ENCODE results near the gene TMEM178B.

The TMEM178B gene

DNA sequence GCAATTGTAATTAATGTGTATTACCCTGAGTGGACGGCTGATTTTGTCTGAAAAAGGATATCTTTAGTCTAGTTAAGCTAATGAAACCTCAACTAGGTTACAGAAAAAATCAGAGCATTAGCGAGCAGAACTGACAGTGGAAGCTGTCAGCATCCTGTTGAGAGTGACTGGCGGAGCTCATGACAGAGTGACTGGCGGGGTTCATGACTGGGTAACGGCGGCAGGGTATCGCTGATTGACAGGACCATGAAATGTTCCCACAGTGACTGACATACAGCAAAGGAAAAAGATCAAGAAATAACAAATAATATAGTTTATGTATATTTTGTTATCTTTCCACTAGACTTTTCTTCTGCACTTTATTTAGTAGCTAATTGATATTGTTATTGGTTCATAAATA lies 274.9 kb downstream of the TMEM178B start:
- in situ Hi-C loops (cut with MboI; ENCODE audit: low sequenced_read_pairs): no loop called here

DNA sequence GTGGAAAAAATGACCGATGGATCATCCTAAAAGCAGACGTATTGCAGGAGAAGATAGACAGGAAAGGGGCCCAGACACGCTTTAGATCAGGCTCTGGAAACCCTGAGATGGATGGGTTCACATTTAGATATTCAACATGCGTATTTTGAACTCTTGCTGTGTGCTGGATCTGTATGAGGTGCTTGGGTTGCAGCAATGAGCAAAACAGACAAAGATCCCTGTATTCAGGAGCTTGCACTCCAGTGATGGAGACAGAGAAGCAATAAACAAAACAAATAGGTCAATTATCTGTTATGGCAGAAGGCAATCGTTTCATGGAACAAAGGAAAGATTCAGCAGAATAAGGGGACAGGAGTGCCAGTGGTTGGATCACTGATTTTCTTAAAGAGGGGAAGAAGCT lies 275.5 kb downstream of the TMEM178B start:
- in situ Hi-C loops (cut with MboI; ENCODE audit: low sequenced_read_pairs): no loop called here

DNA sequence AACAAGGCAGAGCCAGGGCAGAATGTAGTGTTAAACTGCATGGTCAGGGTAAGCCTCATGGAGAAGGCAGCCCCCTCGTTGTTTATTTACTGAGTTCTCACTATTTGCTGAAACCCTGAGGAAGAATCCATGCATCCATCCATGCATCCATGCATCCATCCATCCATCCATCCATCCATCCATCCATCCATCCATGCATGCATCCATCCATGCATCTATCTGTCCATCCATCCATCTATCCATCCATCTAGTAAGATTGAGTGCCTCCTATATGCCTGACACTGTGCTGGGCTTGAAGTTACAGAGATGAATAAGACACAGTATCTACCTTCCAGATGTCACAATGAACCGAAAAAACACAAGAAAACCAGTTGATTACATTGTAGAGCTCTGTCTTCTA lies 275.9 kb downstream of the TMEM178B start:
- in situ Hi-C loops (cut with MboI; ENCODE audit: low sequenced_read_pairs): no loop called here

DNA sequence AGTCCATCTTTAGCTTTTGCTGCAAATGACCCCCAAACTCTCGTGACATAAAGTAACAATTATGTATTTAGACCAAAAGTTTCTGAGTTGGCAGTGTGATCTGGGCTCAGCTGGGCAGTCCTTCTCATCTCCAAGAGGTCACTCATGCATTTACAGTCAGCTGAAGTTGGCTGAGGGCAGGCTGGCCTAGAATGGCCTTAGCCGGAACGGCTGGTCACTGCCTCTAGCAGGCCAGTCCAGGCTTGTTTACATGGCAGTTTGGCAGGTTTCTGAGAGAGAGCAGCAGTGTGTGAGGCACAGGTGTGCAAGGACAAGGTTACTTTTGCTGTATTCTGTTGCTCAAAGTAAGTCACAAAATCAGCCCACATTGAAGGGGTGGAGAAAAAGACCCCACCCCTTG lies 277.3 kb downstream of the TMEM178B start:
- in situ Hi-C loops (cut with MboI; ENCODE audit: low sequenced_read_pairs): no loop called here

DNA sequence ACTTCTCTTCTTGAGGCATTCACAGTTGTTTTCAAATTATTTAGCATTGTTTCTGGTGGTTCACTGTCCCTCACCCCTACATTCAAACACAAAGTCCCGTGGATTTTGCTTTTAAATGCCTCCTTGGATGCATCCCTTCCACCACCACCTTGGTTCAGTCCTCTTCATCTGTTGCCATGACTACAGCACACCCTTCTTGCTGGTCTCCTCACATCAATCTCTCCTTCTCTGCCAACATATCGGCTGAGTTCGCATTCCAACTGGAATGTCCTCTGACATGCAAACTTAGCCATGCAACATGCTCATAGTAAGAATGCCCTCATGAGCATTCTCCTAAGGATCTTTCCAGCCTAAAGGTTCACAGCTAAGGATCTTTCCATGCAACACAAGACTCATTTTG lies 279.1 kb downstream of the TMEM178B start:
- in situ Hi-C loops (cut with MboI; ENCODE audit: low sequenced_read_pairs): no loop called here

DNA sequence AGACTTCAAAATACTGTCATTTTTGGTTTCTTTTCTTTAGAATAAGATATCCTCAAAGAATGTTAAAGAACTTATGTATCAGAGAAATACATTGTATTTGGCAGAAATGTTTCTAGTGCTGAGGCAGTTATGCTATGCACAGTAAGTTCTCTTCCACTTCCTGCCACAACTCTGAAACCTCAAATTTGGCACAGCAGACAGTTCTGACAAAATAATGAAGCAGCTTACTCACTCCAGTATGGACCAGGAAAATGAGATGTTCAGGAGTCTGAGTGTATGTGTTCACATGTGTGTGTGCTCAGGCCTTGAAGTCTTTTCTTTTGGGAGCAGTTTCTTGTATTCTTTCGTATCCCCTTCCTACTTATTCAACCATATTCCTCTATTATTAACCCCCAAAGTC lies 280.4 kb downstream of the TMEM178B start:
- in situ Hi-C loops (cut with MboI; ENCODE audit: low sequenced_read_pairs): no loop called here

DNA sequence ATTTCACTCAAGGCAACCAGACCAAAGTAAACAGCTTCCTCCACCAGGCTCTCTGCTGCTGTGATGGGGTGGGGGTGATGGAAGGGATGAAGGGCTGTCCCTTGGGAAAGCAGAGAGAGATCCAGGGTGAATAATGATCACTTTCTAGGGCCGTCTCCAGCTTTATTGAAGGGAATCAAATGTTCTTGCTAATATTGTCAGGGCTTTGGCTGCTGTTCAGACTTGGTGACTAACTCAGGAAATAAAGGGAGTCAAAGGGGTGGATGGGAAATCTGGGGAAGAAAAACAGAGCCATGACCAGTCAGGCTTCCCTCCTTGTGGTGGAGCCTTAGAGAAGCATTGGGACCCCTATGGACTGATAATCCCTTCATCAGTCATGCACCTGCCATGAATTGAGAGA lies 281.2 kb downstream of the TMEM178B start:
- in situ Hi-C loops (cut with MboI; ENCODE audit: low sequenced_read_pairs): no loop called here

DNA sequence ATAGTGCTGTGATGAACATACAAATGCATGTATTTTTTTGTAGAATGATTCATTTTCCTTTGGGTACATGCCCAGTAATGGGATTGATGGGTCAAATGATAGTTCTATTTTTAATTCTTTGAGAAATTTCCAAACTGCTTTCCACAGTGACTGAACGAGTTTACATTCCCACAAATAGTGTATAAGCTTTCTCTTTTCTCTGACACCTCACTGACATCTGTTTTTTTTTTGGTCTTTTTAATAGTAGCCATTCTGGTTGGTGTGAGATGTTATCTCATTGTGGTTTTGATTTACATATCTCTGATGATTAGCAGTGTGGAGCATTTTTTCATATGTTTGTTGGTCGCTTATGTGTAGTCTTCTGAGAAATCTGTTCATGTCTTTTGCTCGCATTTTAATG lies 282.3 kb downstream of the TMEM178B start:
- in situ Hi-C loops (cut with MboI; ENCODE audit: low sequenced_read_pairs): no loop called here

DNA sequence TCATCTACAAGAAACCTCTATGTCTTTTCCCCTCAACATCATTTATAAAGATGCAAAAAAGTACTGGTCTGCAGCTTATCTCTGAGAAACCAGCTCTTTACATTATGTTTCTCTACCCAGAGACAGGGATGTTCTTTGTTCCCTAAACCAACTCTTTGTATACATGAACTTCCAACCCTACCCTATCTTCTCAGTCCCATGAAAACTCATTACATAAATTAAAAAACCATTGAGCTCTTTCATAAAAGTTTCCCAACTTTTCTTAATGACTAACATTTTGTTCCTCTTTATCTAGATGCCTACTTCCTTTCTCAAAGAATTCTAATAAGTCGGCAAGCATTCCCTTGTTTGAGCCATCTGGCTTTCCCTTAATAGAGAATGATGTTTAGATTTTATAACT lies 284.5 kb downstream of the TMEM178B start:
- in situ Hi-C loops (cut with MboI; ENCODE audit: low sequenced_read_pairs): no loop called here

DNA sequence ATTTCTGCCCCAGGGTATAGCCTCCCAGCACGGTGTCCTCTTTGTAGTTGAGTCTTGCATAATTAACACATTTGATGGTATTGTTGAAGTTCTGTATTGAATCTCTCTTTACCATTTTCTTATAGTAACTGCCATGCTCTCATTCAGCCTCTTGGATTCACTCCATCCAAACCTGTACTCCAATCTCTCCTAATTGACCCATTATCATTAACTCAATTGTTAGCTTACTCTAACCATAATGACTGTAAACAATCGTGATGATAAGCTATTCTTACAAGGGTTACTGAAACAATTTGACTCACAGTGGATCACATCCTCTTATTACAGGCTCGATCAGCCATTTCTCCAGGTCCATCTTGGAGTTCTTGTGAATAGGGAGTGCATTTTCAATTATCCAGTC lies 285.4 kb downstream of the TMEM178B start:
- in situ Hi-C loops (cut with MboI; ENCODE audit: low sequenced_read_pairs): no loop called here

DNA sequence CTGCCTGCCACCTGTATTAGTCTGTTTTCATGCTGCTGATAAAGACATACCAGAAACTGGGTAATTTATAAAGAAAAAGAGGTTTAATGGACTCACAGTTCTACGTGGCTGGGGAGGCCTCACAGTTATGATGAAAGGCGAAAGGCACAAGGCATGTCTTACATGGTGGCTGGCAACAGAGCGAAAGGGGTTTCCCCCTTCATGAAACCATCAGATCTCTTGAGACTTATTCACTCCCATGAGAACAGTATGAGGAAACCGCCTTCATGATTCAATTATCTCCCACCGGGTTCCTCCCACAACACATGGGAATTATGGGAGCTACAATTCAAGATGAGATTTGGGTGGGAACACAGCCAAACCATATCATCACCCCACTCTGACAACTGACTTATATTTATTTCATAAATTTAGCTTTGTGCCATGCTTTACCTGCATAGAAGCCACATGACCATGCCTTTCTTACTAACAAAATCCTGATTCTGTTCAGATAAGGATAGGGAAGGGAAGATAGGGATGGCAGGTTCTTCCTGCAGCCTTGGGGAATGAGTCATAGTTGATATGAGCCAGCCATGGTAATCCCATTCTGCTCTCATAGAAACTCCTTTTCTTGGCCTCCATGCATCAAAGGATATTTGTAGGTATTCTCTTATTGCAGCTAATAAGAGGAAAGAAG lies 286.0 kb downstream of the TMEM178B start:
- in situ Hi-C loops (cut with MboI; ENCODE audit: low sequenced_read_pairs): no loop called here

DNA sequence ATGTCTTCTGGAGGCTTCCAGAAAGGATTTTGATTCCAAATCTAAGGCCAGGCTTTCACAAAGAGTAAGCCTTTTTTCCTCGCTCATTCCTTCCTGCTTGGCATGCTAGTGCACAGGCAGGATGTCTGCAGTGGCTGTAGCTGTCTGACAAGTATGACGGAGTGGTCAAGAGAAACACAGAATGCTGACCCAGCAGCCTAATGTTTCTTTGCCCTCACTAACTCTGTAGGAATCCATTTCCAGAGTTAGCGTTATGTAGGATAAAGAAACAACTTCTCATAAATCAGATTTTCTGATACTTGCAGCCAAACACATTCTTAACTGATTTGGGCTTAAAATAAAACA lies 286.5 kb downstream of the TMEM178B start:
- in situ Hi-C loops (cut with MboI; ENCODE audit: low sequenced_read_pairs): no loop called here

DNA sequence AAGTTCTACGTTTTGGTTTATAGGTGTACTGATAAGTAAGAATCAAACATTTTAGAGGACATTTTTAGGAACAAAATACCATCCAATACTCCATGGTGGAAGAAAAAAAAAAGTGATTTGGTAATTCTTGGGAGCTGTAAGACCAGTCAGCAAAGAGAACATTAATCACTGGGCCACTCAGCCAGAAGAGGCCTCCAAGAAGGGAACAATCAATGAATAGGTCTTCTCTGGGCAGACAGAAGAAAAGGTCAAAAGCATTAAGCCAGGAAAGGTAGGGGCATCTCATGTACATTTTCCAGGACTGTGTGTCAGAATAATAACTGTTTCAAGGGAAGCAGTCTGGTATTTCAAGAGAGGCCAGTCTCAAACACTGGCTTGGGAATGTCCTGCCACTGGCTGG lies 286.9 kb downstream of the TMEM178B start:
- in situ Hi-C loops (cut with MboI; ENCODE audit: low sequenced_read_pairs): no loop called here

DNA sequence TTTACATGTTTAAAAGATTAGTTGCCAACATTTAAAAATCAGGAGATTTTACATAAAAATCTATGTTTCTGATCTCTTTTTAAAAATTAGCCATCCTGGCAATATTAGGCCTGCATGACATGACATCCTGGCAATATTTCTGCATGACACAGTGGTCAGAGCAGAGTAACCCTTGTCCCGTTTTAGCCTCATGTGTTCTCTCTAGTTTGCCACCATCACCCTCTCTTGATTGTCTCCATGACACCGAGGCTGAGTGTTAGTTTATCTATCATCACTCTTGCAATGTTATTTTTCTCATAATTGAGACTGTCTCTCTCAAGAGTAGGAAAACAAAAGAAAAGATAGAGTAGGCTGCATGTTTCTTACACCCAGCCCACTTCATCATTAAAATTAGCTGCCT lies 287.6 kb downstream of the TMEM178B start:
- in situ Hi-C loops (cut with MboI; ENCODE audit: low sequenced_read_pairs): no loop called here

DNA sequence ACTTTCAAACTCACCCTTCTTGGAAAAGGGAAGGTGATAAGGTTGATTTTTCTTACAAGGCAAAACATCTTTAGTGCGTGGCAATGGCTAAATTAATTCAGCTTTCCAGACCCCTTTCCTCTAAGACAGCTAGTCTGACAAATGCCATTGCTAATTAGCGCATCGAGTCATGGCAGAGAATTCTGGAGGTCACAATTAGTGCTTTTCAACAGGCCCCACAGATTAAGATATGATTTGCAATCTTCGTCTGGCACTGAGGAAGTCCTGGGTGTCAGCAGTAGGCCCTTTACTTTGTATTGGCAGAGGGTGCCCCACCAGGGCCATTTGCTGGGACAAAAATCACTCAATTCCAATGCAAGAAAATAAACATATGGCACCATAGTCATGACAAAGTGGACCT lies 288.1 kb downstream of the TMEM178B start:
- in situ Hi-C loops (cut with MboI; ENCODE audit: low sequenced_read_pairs): no loop called here

DNA sequence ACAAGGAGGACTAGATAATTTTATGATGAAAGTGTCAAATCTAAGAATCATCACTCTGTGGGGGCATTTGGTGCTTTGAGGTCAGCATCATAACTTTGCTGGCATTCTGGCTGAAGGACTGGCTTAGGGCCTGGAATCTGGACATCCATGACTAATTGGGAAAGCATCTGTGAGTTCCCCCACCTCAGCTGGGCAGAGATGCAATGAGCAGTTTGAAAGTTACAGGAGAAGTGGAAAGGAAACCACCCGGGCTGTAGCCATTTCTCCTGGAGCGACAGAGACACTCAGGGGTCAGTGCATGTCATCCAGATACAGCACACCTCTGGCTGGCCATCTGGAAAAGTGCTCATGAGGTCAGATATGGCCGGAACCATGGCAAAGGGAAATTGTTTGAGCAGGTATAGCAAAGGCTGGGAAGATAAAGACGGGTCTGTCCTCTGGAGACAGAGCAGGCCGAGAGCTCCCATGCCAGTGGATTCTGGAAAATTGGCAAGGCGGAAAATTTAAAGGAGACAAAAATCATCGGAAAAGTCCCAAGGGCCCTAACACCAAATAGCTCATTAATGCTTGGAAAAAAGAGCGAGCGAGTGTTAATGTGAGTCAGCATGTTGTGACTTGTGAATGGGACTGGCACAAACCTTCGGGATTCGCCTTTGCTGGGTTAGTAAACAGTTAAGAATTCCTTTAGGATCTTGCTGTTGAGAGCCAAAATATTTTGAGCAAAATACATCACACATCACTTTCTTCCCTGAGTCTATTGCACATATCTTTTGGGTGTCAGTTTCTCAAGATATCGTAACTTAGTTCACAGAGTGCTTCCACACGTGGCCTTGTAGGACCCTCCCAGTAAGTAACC lies 288.9 kb downstream of the TMEM178B start:
- in situ Hi-C loops (cut with MboI; ENCODE audit: low sequenced_read_pairs): no loop called here

DNA sequence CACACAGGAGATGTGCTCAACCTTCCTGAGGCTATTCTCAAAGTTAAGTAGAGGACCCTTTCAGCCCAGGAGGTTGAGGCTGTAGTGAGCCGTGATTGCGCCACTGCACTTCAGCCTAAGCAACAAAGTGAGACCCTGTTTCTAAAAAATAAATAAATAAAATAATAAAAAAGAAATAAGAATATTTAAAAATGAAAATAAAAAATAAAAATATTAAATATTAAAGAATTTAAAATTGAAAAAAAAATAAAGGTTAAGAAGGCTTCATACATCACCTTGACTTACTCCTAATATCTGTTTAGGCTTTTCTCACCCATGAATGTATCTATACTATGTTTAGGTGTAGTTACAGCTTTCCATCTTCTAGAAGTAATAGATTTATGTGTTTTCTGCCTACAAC lies 289.9 kb downstream of the TMEM178B start:
- in situ Hi-C loops (cut with MboI; ENCODE audit: low sequenced_read_pairs): no loop called here

DNA sequence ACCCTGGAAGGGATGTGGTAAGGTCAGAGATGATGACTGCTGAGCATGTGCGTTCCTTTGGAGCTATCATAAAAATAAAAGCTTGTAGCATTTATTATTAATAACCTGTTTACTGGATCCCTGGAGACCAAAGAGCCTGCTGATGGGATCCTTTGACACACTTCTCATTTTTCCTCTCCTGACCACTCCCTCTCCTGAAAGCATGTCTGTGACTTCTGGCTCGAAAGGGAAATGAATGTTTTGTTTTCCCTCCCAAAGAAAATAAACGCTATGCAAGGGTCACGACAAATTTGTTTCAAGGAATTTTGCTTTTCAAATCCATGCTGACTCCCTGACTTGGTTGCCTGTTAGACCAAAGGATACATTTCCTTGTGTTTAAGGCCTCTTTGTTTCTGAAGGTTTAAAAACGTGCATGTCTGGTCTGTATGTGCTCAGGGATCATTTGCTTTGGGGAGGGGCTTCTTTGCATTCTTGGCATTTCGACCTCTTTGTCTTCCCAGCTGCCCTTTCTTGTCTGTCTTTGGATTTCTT lies 292.3 kb downstream of the TMEM178B start:
- in situ Hi-C loops (cut with MboI; ENCODE audit: low sequenced_read_pairs): no loop called here

DNA sequence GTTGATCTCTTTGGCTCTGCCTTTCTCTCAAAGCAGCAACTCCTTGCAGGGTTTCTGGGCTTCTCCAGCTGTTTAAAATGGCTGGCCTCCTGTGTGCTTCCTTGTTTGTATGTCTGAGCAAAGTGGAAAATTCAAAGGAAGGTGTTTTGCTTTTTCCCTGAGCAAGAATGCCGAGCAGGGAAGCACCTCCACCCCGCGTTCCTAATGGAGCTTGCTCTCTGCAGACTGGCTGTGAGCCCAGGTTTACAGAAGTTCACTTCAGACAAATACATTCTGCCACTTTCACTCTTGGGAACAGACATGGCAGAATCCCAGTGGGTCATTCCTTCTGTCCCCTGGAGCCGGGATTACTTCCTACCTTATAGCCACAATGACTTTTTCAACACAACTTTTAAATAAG lies 295.6 kb downstream of the TMEM178B start:
- in situ Hi-C loops (cut with MboI; ENCODE audit: low sequenced_read_pairs): no loop called here

DNA sequence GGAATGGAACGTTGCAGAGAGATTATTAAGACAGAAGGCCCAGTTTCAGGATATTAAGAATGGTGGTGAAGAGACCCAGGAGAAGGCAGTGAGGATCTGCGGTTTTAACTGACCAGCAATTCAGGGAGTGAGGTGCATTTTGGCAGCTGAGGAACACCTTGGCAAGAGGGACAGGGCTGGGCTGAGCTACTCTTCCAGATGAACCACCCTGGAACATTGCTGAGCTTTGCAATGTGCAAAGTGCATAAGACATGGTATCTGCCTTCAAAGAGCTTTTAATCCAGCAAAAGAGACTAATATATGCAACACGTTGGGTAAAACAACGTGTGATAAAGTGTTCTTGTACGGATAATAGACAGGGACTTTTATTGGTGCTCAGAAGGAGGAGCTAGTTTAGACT lies 296.3 kb downstream of the TMEM178B start:
- in situ Hi-C loops (cut with MboI; ENCODE audit: low sequenced_read_pairs): no loop called here

DNA sequence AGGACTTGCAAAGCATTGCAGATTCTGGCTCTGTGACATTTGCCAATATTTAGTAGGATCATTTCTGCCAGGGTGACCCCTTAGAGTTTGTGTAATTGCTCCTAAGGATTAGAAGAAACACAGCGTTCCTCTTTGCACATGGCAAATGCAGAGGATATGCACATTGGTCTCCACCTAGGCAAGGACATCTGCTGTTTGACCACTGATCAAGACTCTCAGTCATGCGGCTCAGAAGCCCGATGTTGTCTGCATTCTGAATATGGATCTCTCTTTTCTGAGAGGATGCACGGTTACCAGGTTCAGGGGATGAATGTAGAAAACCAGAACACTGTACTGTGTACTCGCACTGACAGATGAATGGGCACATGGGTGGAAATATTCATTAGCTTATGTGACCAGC lies 296.8 kb downstream of the TMEM178B start:
- in situ Hi-C loops (cut with MboI; ENCODE audit: low sequenced_read_pairs): no loop called here

DNA sequence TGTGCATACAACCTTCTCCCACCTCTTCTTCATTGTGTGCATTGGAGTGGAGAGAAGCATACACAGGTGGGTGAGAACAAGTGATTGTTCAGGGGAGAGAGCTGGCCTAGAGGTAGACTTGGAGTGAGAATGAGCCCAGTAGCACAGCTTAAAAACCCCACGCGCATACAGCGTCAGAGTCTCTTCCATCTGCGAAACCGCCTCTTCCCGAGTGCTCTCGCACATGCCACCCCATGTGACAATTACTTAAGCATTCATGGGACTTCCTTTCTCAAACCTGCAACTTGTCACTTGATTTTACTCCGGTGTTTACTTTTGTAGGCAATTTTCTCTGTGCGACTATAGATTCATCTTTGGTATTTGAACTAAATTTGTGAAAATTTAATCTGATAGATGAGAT lies 300.6 kb downstream of the TMEM178B start:
- in situ Hi-C loops (cut with MboI; ENCODE audit: low sequenced_read_pairs): no loop called here
